HepG2 (cell line): Measurements from ENCODE around the gene ACOT9. TPM values are rescaled to one million over a fixed set of nuclear protein-coding genes. Genes with fewer than 3 reads are reported as not detected.
A peak's percentile ranks its signal among the peaks of the same experiment; 100 is the strongest.

Experiments used
- ATAD3A ChIP-seq: sonication (generic); formaldehyde crosslinking; IDR thresholded peaks from 2 replicates; pipeline ENCODE4 v1.4.0; 2020; ENCODE audit warnings: missing genetic modification reagents
- ELF3 ChIP-seq: IDR thresholded peaks from 2 replicates; pipeline ENCODE4 v1.6.1; 2016; ENCODE audit warnings: missing genetic modification reagents, missing compliant biosample characterization
- HMG20A ChIP-seq: IDR thresholded peaks from 2 replicates; pipeline ENCODE4 v1.6.1; 2016; ENCODE audit warnings: borderline replicate concordance
- IRF9 ChIP-seq: sonication (generic); formaldehyde crosslinking; IDR thresholded peaks from 2 replicates; pipeline ENCODE4 v1.8.0; 2022; ENCODE audit warnings: missing genetic modification reagents, mild to moderate bottlenecking, borderline replicate concordance
- KDM2A ChIP-seq: sonication (generic); formaldehyde crosslinking; IDR thresholded peaks from 2 replicates; pipeline ENCODE4 v1.4.0; 2020; ENCODE audit warnings: low read depth, missing genetic modification reagents, borderline replicate concordance
- KLF12 ChIP-seq: sonication (generic); formaldehyde crosslinking; IDR thresholded peaks from 2 replicates; pipeline ENCODE4 v1.4.0; 2020; ENCODE audit warnings: missing genetic modification reagents, borderline replicate concordance
- MED1 ChIP-seq: sonication (generic); formaldehyde crosslinking; IDR thresholded peaks from 2 replicates; pipeline ENCODE4 v1.4.0; 2020; ENCODE audit warnings: missing genetic modification reagents
- MED8 ChIP-seq: sonication (generic); formaldehyde crosslinking; IDR thresholded peaks from 2 replicates; pipeline ENCODE4 v1.8.1; 2023; ENCODE audit warnings: mild to moderate bottlenecking, missing genetic modification reagents; ENCODE audit not compliant: insufficient replicate concordance
- MTA1 ChIP-seq: sonication (generic); formaldehyde crosslinking; IDR thresholded peaks from 2 replicates; pipeline ENCODE4 v1.4.0; 2020; ENCODE audit warnings: missing genetic modification reagents, mild to moderate bottlenecking, borderline replicate concordance
- NONO ChIP-seq, 2 experiments: fragments of 450-650 bp in 1 of 2; sonication (generic) in 1 of 2; formaldehyde crosslinking in 1 of 2; IDR thresholded peaks in 1 of 2; conservative IDR thresholded peaks in 1 of 2; 2 replicates each; pipeline versions ENCODE4 v1.6.1 to v1.8.0; 2017 to 2022; ENCODE audit warnings: mild to moderate bottlenecking in 1 of 2, missing genetic modification reagents in 1 of 2, moderate library complexity in 1 of 2
- NR2C2 ChIP-seq: sonication (generic); formaldehyde crosslinking; IDR thresholded peaks from 2 replicates; pipeline ENCODE4 v1.4.0; 2020; ENCODE audit warnings: missing genetic modification reagents, mild to moderate bottlenecking, moderate library complexity, borderline replicate concordance
- NR3C1 ChIP-seq: sonication (generic); formaldehyde crosslinking; IDR thresholded peaks from 2 replicates; pipeline ENCODE4 v1.4.0; 2020; ENCODE audit warnings: missing genetic modification reagents
- SATB2 ChIP-seq: sonication (generic); formaldehyde crosslinking; IDR thresholded peaks from 2 replicates; pipeline ENCODE4 v1.5.0; 2020; ENCODE audit warnings: missing genetic modification reagents
- U2AF1 ChIP-seq: fragments of 200-400 bp; formaldehyde crosslinking; optimal IDR thresholded peaks from 2 replicates; pipeline ENCODE3; 2017; ENCODE audit warnings: mild to moderate bottlenecking, low read depth, low read length
- UBTF ChIP-seq: sonication (generic); formaldehyde crosslinking; IDR thresholded peaks from 2 replicates; pipeline ENCODE4 v1.4.0; 2020; ENCODE audit warnings: mild to moderate bottlenecking, missing genetic modification reagents
- YY1 ChIP-seq: IDR thresholded peaks from 2 replicates; pipeline ENCODE4 v1.6.1; 2011; ENCODE audit warnings: low read length, low read depth, moderate library complexity, mild to moderate bottlenecking; ENCODE audit not compliant: insufficient read depth, insufficient replicate concordance
- ZKSCAN5 ChIP-seq: sonication (generic); formaldehyde crosslinking; IDR thresholded peaks from 2 replicates; pipeline ENCODE4 v1.5.1; 2020; ENCODE audit warnings: mild to moderate bottlenecking, missing genetic modification reagents
- ZNF816 ChIP-seq: sonication (generic); formaldehyde crosslinking; IDR thresholded peaks from 2 replicates; pipeline ENCODE4 v1.8.0; 2022; ENCODE audit warnings: missing genetic modification reagents, mild to moderate bottlenecking, borderline replicate concordance
- polyA plus RNA-seq, 8 experiments: library from polyadenylated mRNA; depleted of rRNA in 3 of 8; stranded (reverse) in 7 of 8; unstranded in 1 of 8; fragments of >200 nt; fragmentation: Illumina TruSeq in 4 of 8; extraction: Trizol in 4 of 8; gene quantifications; 2 replicates each; pipeline versions ENCODE4 v1.2.1 to v1.2.3, GENCODE V29; 2011 to 2016; ENCODE audit warnings: low read depth in 4 of 8, missing spikeins in 1 of 8, mixed read lengths in 1 of 8; ENCODE audit not compliant: insufficient read depth in 1 of 8
- total RNA-seq, 5 experiments: library from RNA; depleted of rRNA; stranded (reverse); fragments of >200 nt; fragmentation: Illumina TruSeq; extraction: Trizol; gene quantifications; 2 replicates each; pipeline ENCODE4 v1.2.3, GENCODE V29; 2016; ENCODE audit warnings: low read depth in 1 of 5
- TF ChIP-seq, protein P1 (sequence below): sonication (generic); formaldehyde crosslinking; IDR thresholded peaks from 2 replicates; pipeline ENCODE4 v1.8.1; 2023; ENCODE audit warnings: mild to moderate bottlenecking, inconsistent platforms, moderate library complexity, missing genetic modification reagents, borderline replicate concordance
- TF ChIP-seq, protein P2 (sequence below): sonication (generic); formaldehyde crosslinking; IDR thresholded peaks from 2 replicates; pipeline ENCODE4 v1.8.1; 2022; ENCODE audit warnings: low read depth, mild to moderate bottlenecking, missing genetic modification reagents

The ACOT9 gene
- total and polyA plus RNA-seq, 2 of the 13 experiments (the other 11 are each of a cell fraction or from before 2014, with no cell fraction given) = 33.3 to 36.9 TPM

GRCh38 chrX:23742697-23743622 is at the start of gene ACOT9 (continued):
- TF ChIP-seq UBTF (CRISPR knock-in tag) = peak; percentile 53; the same call in 1 of the 2 replicates
- TF ChIP-seq U2AF1 = no peak
- TF ChIP-seq MED1 (CRISPR knock-in tag) = peak; percentile 55
- peak; percentile 5 for TF ChIP-seq YY1
- peak; percentile 35; the same call in 1 of the 2 replicates for TF ChIP-seq NR2C2 (CRISPR knock-in tag)
- TF ChIP-seq SATB2 (CRISPR knock-in tag) = no peak
- TF ChIP-seq MED8 (CRISPR knock-in tag) = peak; percentile 38
- TF ChIP-seq KLF12 (CRISPR knock-in tag) = no peak
- TF ChIP-seq, protein P1, sequence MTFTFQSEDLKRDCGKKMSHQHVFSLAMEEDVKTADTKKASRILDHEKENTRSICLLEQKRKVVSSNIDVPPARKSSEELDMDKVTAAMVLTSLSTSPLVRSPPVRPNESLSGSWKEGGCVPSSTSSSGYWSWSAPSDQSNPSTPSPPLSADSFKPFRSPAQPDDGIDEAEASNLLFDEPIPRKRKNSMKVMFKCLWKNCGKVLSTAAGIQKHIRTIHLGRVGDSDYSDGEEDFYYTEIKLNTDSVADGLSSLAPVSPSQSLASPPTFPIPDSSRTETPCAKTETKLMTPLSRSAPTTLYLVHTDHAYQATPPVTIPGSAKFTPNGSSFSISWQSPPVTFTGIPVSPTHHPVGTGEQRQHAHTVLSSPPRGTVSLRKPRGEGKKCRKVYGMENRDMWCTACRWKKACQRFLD (CRISPR knock-in tag) = no peak
- TF ChIP-seq IRF9 (CRISPR knock-in tag) = peak; percentile 57; the same call in 1 of the 2 replicates
- no peak for TF ChIP-seq NONO (IDR thresholded peaks at IDR 0.05)
- peak; percentile 59; the same call in 1 of the 2 replicates for TF ChIP-seq NONO (CRISPR knock-in tag; conservative IDR thresholded peaks at IDR 0.05)
- TF ChIP-seq HMG20A (CRISPR knock-in tag) = no peak
- no peak for TF ChIP-seq ZNF816 (CRISPR knock-in tag)
- no peak for TF ChIP-seq ZKSCAN5
- no peak for TF ChIP-seq ATAD3A (CRISPR knock-in tag)
- peak; percentile 91 for TF ChIP-seq KDM2A (CRISPR knock-in tag)
- no peak for TF ChIP-seq MTA1
- TF ChIP-seq NR3C1 (CRISPR knock-in tag) = no peak
- TF ChIP-seq ELF3 (CRISPR knock-in tag) = no peak
- TF ChIP-seq, protein P2, sequence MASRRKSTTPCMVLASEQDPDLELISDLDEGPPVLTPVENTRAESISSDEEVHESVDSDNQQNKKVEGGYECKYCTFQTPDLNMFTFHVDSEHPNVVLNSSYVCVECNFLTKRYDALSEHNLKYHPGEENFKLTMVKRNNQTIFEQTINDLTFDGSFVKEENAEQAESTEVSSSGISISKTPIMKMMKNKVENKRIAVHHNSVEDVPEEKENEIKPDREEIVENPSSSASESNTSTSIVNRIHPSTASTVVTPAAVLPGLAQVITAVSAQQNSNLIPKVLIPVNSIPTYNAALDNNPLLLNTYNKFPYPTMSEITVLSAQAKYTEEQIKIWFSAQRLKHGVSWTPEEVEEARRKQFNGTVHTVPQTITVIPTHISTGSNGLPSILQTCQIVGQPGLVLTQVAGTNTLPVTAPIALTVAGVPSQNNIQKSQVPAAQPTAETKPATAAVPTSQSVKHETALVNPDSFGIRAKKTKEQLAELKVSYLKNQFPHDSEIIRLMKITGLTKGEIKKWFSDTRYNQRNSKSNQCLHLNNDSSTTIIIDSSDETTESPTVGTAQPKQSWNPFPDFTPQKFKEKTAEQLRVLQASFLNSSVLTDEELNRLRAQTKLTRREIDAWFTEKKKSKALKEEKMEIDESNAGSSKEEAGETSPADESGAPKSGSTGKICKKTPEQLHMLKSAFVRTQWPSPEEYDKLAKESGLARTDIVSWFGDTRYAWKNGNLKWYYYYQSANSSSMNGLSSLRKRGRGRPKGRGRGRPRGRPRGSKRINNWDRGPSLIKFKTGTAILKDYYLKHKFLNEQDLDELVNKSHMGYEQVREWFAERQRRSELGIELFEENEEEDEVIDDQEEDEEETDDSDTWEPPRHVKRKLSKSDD (CRISPR knock-in tag) = 0 out of 2 replicates have a peak, but pooled peaks have one; percentile 28
